ENCODE measurements around the gene SDR9C7.
"Not testable (repeated sequence)": the region's sequence is repeated elsewhere in the genome, so short reads cannot be mapped to it uniquely, and the experiment has no call there.

SDR9C7 gene

DNA sequence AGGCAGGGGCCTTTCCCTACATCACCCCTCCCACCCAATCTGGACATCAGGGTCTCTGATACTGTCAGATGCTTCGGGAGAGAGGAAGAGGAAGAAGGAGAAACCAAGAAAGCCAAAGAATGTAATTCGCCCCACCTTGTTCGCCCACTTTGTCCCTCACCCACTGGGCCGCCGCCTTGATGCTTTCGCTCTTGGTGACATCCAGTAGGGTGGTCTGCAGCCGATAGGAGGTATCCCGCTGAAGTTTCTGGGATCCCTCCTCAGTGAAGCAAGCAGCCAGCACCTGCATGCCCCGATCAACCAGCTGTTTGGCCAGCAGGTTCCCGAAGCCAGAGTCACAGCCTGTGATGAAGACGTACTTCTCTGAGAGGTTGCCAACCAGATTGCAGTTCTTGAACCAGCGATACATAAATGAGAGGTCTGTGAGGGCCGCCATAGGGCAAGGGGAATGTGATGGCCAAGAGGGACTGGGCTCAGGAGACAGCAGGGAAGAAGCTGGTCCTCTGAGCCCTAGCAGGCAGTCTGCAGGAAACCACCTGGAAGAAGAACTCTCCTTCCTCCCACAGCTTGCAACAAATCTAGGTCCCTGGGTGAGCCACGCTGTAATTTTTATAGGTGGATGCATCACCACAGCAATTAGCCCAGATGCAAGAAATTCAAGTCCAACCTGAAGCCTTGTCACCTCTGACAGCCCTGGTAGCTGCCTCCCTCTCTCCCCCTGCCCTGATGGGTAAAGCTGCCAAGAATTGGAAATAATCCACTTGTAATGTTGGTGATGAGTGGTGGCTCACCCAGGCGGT lies at the start of gene SDR9C7:
TSS of gene SDR9C7 (minus strand) at position 583 of the 800 bp plus-strand sequence. CDS start at position 436, 147 bp downstream.
- no peak for DNase-seq

DNA sequence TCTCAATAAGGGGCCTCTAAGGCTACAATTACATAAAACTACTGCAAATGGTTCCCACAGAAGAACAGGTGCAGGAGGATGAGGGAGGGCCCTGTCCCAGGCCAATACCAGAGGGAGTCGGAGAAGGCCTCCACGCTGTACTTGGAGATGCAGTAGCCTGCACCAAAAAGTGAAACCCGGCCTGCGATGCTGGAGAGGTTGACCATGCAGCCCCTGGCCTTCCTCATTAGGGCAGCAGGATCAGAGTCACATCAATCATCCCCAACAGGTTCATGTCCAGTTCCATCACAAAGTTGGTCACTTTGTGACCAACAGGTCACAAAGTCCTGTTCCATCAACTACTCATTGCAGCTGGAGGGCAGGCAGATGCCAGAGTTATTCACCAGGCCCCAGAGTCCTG lies 49.2 kb upstream of the SDR9C7 start:
- no peak for DNase-seq

DNA sequence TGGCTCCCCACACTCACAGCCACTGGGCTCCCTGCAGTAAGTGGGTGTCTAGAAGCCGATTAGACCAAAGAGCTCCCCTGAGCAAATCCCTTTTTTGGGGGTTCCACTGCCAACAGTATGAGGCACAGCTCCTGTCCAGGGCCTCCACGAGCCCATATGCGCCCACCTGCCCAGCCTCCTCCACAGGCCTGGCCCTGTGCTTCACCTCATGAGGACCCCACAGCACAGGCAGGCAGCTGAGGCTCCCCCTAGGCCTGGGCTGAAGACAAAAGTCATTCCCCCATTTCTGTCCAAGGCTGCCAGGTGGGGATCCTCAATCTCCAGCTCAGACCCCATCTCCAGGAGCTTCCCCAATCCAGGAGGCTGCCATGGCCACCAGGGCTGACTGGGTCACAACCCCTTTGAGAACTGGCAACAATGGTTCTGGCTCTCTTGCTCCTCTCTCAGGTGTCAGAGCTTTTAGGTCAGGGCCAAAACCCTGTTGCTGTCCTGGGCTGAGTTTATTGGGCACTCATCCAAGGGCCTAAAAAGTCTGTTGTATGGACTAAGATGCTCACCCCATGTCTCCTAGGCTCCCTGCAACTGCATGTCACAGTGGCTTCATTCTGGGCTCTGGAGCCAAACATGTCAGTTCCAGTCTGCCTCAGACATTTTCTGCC lies 48.5 kb upstream of the SDR9C7 start:
- not testable (repeated sequence) for DNase-seq

GRCh38 chr12:56980941-56981530 lies 46.8 kb upstream of the SDR9C7 start:
- no peak for DNase-seq

DNA sequence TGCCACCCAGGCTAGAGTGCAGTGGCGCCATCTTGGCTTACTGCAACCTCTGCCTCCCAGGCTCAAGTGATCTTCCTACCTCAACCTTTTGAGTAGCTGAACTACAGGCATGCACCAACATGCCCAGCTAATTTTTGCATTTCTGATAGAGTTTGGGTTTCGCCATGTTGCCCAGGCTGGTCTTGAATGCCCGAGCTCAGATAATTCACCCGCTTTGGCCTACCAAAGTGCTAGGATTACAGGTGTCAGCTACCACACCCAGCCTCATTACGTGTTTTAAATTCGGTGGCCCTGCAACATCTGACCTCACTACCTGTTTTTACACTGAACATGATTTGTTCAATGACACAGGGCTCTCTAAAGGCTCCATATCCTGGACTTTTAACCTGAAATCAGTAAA lies 46.1 kb upstream of the SDR9C7 start:
- no peak for DNase-seq

- DNase-seq = no peak
These were observed 45.4 kb upstream of the SDR9C7 start for GRCh38 chr12:56979628-56980027.

- DNase-seq = no peak
These were observed 44.4 kb upstream of the SDR9C7 start for GRCh38 chr12:56978397-56979138.

DNA sequence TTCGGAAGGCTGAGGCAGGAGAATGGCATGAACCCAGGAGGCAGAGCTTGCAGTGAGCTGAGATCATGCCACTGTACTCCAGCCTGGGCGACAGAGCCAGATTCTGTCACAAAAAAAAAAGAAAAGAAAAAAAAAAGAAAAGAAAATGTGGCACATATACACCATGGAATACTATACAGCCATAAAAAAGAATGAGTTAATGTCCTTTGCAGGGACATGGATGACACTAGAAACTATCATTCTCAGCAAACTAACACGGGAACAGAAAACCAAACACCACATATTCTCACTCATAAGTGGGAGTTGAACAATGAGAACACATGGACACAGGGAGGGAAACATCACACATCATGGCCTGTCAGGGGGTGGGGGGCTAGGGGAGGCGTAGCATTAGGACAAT lies 43.2 kb upstream of the SDR9C7 start:
- not testable (repeated sequence) for DNase-seq

GRCh38 chr12:56974224-56974623 lies 40.0 kb upstream of the SDR9C7 start:
- not testable (repeated sequence) for DNase-seq

GRCh38 chr12:56968910-56969309 lies 34.7 kb upstream of the SDR9C7 start:
- DNase-seq = not testable (repeated sequence)

- not testable (repeated sequence) for DNase-seq
These were observed 31.9 kb upstream of the SDR9C7 start for GRCh38 chr12:56965997-56966642.

DNA sequence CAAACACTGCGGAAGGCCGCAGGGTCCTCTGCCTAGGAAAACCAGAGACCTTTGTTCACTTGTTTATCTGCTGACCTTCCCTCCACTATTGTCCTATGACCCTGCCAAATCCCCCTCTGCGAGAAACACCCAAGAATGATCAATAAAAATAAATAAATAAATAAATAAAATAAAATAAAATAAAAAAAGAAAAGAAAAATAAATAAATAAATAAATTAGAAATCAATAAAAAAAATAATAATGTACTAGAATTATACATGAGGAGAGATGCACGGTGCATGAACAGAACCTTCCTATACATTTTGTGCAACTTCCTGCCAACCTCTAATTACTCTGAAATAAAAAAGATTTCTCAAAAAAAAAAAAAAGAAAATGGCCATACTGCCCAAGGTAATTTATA lies 30.9 kb upstream of the SDR9C7 start:
- DNase-seq = not testable (repeated sequence)

DNA sequence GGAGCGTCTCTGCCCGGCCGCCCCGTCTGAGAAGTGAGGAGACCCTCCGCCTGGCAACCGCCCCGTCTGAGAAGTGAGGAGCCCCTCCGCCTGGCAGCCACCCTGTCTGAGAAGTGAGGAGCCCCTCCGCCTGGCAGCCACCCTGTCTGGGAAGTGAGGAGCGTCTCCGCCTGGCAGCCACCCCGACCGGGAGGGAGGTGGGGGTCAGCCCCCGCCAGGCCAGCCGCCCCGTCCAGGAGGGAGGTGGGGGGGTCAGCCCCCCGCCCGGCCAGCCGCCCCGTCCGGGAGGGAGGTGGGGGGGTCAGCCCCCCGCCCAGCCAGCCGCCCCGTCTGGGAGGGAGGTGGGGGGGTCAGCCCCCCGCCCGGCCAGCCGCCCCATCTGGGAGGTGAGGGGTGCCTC lies 29.3 kb upstream of the SDR9C7 start:
- not testable (repeated sequence) for DNase-seq

DNA sequence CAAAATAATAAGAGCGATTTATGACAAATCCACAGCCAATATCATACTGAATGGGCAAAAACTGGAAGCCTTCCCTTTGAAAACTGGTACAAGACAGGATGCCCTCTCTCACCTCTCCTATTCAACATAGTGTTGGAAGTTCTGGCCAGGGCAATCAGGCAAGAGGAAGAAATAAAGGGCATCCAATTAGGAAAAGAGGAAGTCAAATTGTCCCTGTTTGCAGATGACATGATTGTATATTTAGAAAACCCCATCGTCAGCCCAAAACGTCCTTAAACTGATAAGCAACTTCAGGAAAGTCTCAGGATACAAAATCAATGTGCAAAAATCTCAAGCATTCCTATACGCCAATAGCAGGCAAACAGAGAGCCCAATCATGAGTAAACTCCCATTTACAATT lies 28.0 kb upstream of the SDR9C7 start:
- DNase-seq = not testable (repeated sequence)

GRCh38 chr12:56958422-56958821 lies 24.2 kb upstream of the SDR9C7 start:
- no peak for DNase-seq

- no peak for DNase-seq
These were observed 23.2 kb upstream of the SDR9C7 start, which contains the start of gene RDH16 for GRCh38 chr12:56957229-56958052. RDH16 (minus strand) TSS chr12:56957608; CDS start chr12:56957462, 146 bp downstream.

GRCh38 chr12:56955631-56956256 lies 21.5 kb upstream of the SDR9C7 start:
- no peak for DNase-seq

DNA sequence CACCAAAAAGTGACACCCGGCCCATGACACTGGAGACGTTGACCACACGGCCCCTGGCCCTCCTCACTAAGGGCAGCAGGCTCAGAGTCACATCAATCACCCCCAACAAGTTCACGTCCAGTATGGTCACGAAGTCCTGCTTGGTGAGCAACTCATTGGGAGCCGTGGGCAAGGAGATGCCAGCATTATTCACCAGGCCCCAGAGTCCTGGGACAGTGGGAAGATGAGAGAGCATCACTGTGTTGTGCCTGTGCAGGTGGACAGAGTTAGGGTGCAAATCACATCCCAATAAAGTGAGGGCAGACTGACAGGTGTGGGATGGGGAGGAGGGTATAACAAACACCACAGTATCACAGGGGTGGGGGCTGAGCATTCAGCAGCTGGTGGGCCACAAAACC lies 20.7 kb upstream of the SDR9C7 start:
- DNase-seq = no peak

GRCh38 chr12:56954057-56954957 lies 20.1 kb upstream of the SDR9C7 start:
- DNase-seq = no peak

GRCh38 chr12:56953314-56953713 lies 19.1 kb upstream of the SDR9C7 start:
- no peak for DNase-seq
